ENCODE results near the gene POFUT1.

- TF ChIP-seq CTCF (IDR thresholded peaks at IDR 0.05), result no peak
- no peak for TF ChIP-seq POLR2A (IDR thresholded peaks at IDR 0.05)
Measured at GRCh38 chr20:32183947-32184635, 23.6 kb upstream of the POFUT1 start.

All from heart left ventricle (tissue), 13 donors.